Stimulated activated CD4-positive, alpha-beta T cell treated with anti-CD3 and anti-CD28 coated beads, Interleukin-1b, Interleukin-23, amount 100 ng/mL, for 48 hours (primary cell): ENCODE results near the gene TSPAN12.
"Not testable (repeated sequence)": the region's sequence is repeated elsewhere in the genome, so short reads cannot be mapped to it uniquely, and the experiment has no call there.

Experiments used
- DNase-seq: peaks from one replicate; pipeline ENCODE4 v3.0.0-alpha.2; 2020

Gene TSPAN12, protein sequence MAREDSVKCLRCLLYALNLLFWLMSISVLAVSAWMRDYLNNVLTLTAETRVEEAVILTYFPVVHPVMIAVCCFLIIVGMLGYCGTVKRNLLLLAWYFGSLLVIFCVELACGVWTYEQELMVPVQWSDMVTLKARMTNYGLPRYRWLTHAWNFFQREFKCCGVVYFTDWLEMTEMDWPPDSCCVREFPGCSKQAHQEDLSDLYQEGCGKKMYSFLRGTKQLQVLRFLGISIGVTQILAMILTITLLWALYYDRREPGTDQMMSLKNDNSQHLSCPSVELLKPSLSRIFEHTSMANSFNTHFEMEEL

GRCh38 chr7:120857588-120858573 lies at the start of gene TSPAN12:
Gene TSPAN12 (minus strand): TSS chr7:120858144. CDS start chr7:120856763, 1,381 bp downstream.
- DNase-seq: peak; percentile 36

DNA sequence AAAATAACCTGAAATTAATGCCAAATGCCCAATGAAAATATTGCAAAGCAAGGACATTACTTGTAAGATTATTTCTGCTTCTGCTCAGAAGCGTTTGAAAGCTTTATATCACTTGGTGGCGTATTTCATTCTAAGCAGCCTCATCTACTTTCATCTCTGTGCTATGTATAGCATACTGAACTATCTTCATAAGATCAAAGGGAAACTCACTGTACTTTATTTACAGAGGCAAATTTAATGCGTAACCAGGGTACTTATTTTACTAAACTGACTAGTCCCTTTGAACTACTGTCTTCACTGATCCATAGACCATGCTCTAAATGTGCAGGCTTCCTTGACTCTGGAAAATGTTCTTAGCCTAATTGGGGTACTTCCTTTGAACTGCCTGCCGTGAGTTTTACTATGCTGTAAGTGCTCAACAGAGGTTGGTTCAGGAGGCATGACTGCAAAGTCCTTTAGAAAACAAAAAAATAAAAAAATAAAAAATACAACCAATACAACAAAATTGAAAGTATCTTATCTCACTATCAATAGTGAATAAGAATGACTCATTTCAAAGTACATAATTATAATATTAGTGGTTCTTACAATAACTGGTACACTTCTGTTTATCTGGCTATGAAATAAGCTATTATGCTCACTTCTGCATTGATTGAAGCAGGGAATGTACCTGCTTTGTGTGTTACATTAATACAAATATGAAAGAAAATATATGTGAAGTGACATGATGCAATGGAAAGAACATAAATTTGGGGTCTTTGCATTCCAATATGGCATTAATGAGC lies 41.0 kb upstream of the TSPAN12 start:
- DNase-seq: no peak

DNA sequence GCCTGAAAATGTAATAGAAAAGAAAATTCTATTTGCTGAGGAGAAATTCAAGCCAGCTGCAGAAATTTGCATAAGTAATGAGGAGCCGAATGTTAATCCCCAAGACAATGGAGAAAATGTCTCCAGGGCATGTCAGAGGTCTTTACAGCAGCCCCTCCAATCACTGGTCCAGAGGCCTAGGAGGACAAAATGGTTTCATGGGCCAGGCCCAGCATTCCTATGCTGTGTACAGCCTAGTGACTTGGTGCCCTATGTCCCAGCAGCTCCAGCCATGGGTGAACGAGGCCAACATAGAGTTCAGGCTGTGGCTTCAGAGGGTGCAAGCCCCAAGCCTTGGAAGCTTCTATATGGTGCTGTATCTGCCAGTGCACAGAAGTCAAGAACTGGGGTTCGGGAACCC lies 37.3 kb upstream of the TSPAN12 start:
- DNase-seq: not testable (repeated sequence)

DNA sequence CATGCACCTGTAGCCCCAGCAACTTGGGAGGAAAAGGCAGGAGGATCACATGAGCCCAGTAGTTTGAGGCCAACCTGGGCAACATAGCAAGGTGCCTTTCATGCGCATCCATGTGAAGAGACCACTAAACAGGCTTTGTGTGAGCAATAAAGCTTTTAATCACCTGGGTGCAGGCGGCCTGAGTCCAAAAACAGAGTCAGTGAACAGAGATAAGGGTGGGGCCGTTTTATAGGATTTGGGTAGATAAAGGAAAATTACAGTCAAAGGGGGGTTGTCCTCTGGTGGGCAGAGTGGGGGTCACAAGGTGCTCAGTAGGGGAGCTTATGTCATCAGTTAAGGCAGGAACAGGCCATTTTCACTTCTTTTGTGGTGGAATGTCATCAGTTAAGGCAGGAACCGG lies 27.7 kb upstream of the TSPAN12 start:
- not testable (repeated sequence) for DNase-seq

GRCh38 chr7:120877701-120878100 lies 19.8 kb upstream of the TSPAN12 start:
- DNase-seq: no peak

- DNase-seq: no peak
These were observed 19.0 kb upstream of the TSPAN12 start for GRCh38 chr7:120876922-120877321.

DNA sequence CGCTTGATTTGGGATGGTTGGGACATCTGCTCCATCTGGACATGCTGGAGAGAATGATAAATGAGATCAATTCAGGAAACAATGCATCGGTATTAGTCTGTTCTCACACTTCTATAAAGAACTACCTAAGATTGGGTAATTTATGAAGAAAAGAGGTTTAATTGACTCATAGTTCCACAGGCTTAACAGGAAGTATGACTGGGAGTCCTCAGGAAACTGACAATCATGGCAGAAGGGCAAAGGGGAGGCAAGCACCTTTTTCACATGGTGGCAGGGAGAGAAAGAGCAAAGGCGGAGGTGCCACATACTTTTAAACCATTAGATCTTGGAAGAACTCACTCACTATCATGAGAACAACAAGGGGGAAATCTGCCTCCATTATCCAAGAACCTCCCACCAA lies 16.8 kb upstream of the TSPAN12 start:
- DNase-seq: no peak

DNA sequence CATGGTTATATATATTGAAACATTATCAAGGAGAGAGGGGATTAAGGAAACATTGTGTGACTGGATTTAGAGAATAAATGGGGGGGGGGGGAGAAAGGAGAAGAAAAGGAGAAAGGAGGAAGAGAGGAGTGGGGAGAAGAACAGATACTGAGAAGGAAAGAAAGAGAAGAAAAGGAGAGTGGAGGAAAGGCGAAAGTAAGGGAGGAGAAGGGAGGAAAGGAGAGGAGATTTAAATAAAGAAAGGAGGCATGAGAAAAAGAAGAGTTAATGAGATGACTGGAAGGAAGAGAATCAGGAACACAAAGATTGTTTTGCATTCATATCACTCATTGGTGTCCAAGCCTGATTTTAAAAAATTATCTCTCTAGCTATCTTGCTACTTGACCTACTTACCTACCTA lies 16.1 kb upstream of the TSPAN12 start:
- DNase-seq: no peak

DNA sequence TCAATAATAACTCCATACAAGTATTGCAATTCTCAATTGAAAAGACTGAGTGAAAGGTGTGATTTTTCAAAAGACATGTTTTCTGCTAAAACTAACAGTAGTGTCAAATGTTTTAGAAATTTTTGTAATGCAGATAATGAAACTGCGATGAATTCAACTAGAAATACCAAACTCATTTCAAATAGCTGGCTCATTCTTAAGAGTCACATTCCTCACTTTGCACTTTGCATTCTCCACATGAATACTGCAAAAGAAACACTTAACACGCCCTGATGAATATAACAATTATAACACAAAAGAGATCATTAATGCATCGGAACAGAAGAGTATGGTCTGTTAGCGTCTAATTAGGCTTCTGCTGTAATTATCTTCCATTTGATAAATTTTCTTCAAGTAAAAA lies 15.5 kb upstream of the TSPAN12 start:
- no peak for DNase-seq

- no peak for DNase-seq
These were observed 11.8 kb upstream of the TSPAN12 start for GRCh38 chr7:120869700-120870099.

DNA sequence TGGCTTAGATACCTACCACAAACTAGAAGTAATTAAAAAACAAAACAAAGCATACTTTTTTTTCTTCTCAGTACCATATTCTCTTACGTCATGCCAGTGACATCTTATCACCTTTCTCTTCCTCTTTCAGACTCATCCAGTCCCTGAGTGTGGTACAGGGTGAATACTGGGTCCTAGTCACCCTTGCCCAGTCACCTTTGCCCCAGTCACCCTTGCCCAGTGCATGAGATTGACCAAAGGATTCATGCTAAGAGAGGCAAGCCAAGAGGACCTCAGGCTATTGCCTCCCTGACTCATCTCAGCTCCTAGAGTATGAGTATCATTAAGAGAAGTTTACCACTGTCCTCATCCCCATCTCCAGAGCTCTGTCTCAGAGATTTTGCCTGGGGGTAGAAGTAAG lies 10.0 kb upstream of the TSPAN12 start:
- DNase-seq: no peak

GRCh38 chr7:120865191-120865981 lies 7.4 kb upstream of the TSPAN12 start:
- DNase-seq: no peak

DNA sequence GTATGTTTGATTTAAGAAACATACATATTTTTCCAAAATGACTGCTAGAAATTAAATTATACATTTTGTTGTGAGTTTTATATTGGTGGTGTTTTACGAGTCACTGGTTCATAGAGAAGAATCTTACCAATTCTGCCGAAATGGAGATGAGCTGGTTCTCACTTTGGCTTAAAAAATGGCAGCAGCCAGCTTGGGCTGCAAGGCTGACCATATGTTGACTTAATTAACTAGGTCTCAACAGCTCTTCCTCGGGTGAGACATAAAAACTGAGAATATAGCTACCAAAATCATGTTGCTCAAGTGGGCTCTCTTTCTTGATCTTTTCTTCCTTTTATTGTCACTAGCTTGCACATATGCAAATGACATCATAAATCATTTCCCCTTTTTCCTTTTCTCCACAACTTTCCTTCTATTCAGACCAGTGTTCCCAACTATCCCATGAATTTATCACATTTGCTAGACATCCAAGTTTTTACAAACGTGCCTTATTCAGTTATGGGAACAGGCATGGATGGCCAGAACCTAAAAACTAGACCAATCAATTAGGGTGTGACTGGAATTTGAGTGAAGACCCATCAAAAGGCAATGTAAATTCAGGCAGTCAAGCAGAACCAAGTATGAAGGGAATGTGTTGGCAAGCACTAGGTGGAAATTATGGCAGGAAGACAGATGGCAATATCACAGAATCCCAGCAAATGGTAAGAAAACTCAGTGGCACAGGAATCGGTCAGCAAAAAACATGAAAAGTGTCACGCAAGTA lies 6.4 kb upstream of the TSPAN12 start:
- no peak for DNase-seq

- DNase-seq: no peak
These were observed 5.1 kb upstream of the TSPAN12 start for GRCh38 chr7:120862987-120863590.

- DNase-seq: no peak
These were observed 2.2 kb upstream of the TSPAN12 start for GRCh38 chr7:120860156-120860555.

DNA sequence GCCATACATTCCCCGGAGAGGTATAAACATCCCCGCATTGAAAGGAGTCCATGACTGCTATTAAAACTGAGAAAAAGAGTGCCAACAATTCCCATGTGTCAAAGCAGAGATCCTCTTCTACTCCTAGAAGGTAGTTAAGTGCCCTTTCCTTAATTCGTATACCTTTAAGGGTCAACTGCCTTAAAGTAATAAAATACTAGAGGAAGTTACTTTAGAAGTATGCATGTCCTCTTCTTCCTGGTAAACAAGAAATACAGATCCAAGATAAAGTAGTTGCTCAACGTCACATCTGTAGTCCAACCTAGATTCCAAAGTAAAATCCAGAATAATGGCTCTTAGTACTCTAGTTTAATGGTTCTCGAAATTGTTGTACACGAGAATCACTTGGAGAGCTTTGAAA lies 1.5 kb upstream of the TSPAN12 start:
- DNase-seq: no peak

DNA sequence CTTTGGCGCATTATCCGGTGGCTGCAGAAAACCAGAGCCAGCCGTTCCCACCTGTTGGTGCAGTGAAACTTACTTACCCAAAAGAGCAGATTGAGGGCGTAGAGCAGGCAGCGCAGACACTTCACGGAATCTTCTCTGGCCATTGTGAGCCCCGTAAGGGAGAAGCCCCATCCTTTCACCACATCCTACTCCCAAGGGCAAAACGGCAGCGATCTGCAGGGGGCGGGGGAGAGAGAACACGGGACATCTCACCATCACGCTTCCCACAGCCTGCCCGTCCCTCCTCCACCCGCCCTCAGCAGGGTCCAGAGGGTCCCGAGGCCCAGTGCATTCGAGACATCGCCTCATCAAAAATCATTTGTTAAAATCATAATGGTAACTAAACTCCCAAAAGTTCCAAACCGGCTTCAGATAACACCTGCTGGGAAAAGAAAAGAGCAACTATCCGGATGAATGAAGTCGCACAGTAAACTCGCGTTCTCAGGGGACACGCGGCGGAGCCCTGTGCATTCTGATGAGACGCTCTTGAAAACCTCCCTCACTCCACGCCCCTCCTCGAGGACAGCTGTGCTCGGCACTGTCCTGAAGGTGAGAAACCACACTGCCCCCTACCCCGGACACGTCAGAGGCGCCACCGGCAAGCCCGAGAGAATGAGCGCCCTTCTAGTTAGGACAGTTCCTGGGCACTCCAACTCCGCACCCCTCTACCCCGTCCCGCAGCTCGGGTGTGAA lies 1.2 kb downstream of the TSPAN12 start:
- DNase-seq: no peak

DNA sequence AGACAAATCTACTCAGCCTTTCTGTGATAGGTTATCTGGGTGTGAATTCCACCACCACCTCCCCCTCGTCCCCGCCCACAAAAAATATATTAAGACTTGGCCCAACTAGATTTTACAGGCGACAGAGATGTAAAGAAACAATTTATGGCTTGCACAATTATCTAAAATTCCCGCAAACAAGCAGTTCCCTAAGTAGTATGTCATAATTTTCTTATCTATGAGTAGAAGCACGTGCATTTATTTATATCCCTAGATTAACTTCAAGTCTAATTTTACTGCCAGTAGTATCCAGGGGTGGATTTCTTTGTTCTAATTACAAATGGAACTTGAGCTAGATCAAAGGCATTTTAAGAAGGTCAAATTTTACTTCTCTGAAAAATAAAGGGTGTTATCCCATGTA lies 1.7 kb downstream of the TSPAN12 start:
- DNase-seq: no peak

- DNase-seq: no peak
These were observed 5.2 kb downstream of the TSPAN12 start for GRCh38 chr7:120852700-120853099.

DNA sequence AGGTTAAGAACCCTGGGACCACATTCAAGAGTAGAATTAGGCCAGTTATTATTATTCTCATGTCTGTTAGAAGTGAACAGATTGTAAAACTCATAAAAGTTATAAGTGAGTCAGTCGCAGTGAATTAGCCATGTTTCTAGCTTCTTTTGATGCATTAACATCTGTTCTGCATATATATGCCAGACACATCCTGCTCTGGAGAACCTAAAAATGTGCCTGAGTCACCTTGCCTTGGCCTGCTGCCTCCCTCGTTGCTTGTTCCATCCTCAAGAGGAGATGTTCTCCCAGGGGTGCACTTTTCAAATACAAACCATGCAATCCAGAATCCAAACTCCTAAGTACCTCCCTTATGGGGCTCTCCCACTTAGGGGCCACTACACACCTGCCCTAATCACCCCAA lies 14.8 kb downstream of the TSPAN12 start:
- no peak for DNase-seq
